IMR-90 (cell line): ENCODE results near the gene SPI1. TPM values are rescaled to one million over a fixed set of nuclear protein-coding genes. Genes with fewer than 3 reads are reported as not detected.

Experiments used
- ATAC-seq: fragments of 200-7000 bp; cut with Tn5 transposase; 2 replicates; pipeline ENCODE4 v1.9.1; 2020; ENCODE audit warnings: low read depth, mild to moderate bottlenecking, moderate library complexity
- BruUV-seq: library from RNA; stranded (reverse); fragments of 400-500 nt; replicated peaks from 2 replicates; lab custom pipeline; 2021; lab: Mats Ljungman, UMichigan
- CTCF ChIA-PET: fragments of 300-600 bp; formaldehyde crosslinking; extraction: SDS; loops from one replicate; lab custom pipeline; 2021; ENCODE audit warnings: antibody characterized with exemption; lab: Yijun Ruan, JAX
- POLR2A ChIA-PET: fragments of 300-600 bp; sonication (Branson Sonifier 250); formaldehyde crosslinking; loops from one replicate; lab custom pipeline; 2022; ENCODE audit warnings: antibody characterized with exemption; ENCODE audit not compliant: unreplicated experiment; lab: Charles Lee
- DNase-seq: peaks from one replicate; pipeline ENCODE4 v3.0.0; 2013
- H2AFZ ChIP-seq: replicated peaks from 2 replicates; pipeline ENCODE3; 2013; ENCODE audit warnings: low read length, mild to moderate bottlenecking; ENCODE audit not compliant: poor library complexity
- H2AK5ac ChIP-seq: 2 replicates; pipeline ENCODE4 v1.6.1; 2013; ENCODE audit warnings: low read depth, low read length, inconsistent platforms
- H2AK9ac ChIP-seq: replicated peaks from 2 replicates; pipeline ENCODE3; 2013; ENCODE audit warnings: mild to moderate bottlenecking, low read depth, low read length, moderate library complexity; ENCODE audit not compliant: poor library complexity
- H2BK120ac ChIP-seq: 2 replicates; pipeline ENCODE4 v1.6.1; 2013; ENCODE audit warnings: low read depth, low read length, inconsistent platforms
- H2BK15ac ChIP-seq: 3 replicates; pipeline ENCODE4 v1.6.1; 2013; ENCODE audit warnings: low read depth, low read length, inconsistent platforms
- H2BK20ac ChIP-seq: 2 replicates; pipeline ENCODE4 v1.6.1; 2013; ENCODE audit warnings: low read depth, mild to moderate bottlenecking, inconsistent platforms, low read length, moderate library complexity
- H2BK5ac ChIP-seq: 2 replicates; pipeline ENCODE4 v1.6.1; 2013; ENCODE audit warnings: mild to moderate bottlenecking, low read depth, low read length, inconsistent platforms; ENCODE audit not compliant: poor library complexity, severe bottlenecking
- H3K14ac ChIP-seq: replicated peaks from 2 replicates; pipeline ENCODE4 v1.6.1; 2013; ENCODE audit warnings: low read depth, low read length, inconsistent platforms
- H3K18ac ChIP-seq: 2 replicates; pipeline ENCODE4 v1.6.1; 2013; ENCODE audit warnings: low read depth, low read length, control low read depth
- H3K23ac ChIP-seq: 2 replicates; pipeline ENCODE4 v1.6.1; 2013; ENCODE audit warnings: low read depth, low read length, inconsistent platforms
- H3K27ac ChIP-seq: 2 replicates; pipeline ENCODE4 v1.5.1; 2013; ENCODE audit warnings: mild to moderate bottlenecking, control low read depth, low read length; ENCODE audit not compliant: insufficient read depth
- H3K27me3 ChIP-seq: 2 replicates; pipeline ENCODE4 v1.6.1; 2013; ENCODE audit warnings: low read length; ENCODE audit not compliant: control insufficient read depth, insufficient read depth
- H3K36me3 ChIP-seq: 2 replicates; pipeline ENCODE4 v1.6.1; 2013; ENCODE audit warnings: low read length, mixed read lengths; ENCODE audit not compliant: control insufficient read depth, insufficient read depth
- H3K4ac ChIP-seq: 2 replicates; pipeline ENCODE4 v1.6.1; 2013; ENCODE audit warnings: low read depth, low read length, inconsistent platforms
- H3K4me1 ChIP-seq: 2 replicates; pipeline ENCODE4 v1.6.1; 2013; ENCODE audit warnings: low read length, mixed read lengths; ENCODE audit not compliant: control insufficient read depth, insufficient read depth
- H3K4me2 ChIP-seq: 2 replicates; pipeline ENCODE4 v1.6.1; 2013; ENCODE audit warnings: low read depth, mild to moderate bottlenecking, control low read depth, low read length, moderate library complexity
- H3K4me3 ChIP-seq: 2 replicates; pipeline ENCODE4 v1.5.1; 2013; ENCODE audit warnings: low read depth, mild to moderate bottlenecking, control low read depth, low read length, moderate library complexity; ENCODE audit not compliant: insufficient read depth
- H3K56ac ChIP-seq: 2 replicates; pipeline ENCODE4 v1.6.1; 2013; ENCODE audit warnings: low read length, inconsistent platforms; ENCODE audit not compliant: insufficient read depth; ENCODE audit errors: extremely low read depth
- H3K79me1 ChIP-seq, 2 experiments: 2 replicates each; pipeline ENCODE4 v1.6.1; 2013; ENCODE audit warnings: low read length in 2 of 2, inconsistent platforms in 1 of 2, low read depth in 1 of 2
- H3K9ac ChIP-seq: 2 replicates; pipeline ENCODE4 v1.6.1; 2013; ENCODE audit warnings: low read depth, low read length, control low read depth
- H3K9me1 ChIP-seq: 2 replicates; pipeline ENCODE4 v1.6.1; 2013; ENCODE audit warnings: low read length, inconsistent platforms; ENCODE audit not compliant: insufficient read depth
- H3K9me3 ChIP-seq: 2 replicates; pipeline ENCODE4 v1.6.1; 2013; ENCODE audit warnings: low read length; ENCODE audit not compliant: control insufficient read depth, insufficient read depth
- H4K20me1 ChIP-seq: 2 replicates; pipeline ENCODE4 v1.6.1; 2013; ENCODE audit warnings: low read length, inconsistent platforms; ENCODE audit not compliant: insufficient read depth
- H4K5ac ChIP-seq: 2 replicates; pipeline ENCODE4 v1.6.1; 2013; ENCODE audit warnings: mild to moderate bottlenecking, low read depth, low read length, control low read depth
- H4K8ac ChIP-seq, 2 experiments: 2 replicates each; pipeline ENCODE4 v1.6.1; 2013; ENCODE audit warnings: low read depth in 2 of 2, low read length in 2 of 2, control low read depth in 1 of 2, inconsistent platforms in 1 of 2
- H4K91ac ChIP-seq: 2 replicates; pipeline ENCODE4 v1.6.1; 2013; ENCODE audit warnings: low read depth, low read length, inconsistent platforms; ENCODE audit not compliant: insufficient read depth
- BHLHE40 ChIP-seq: fragments of 150-350 bp; IDR thresholded peaks from 2 replicates; pipeline ENCODE4 v1.6.1; 2016; ENCODE audit warnings: mild to moderate bottlenecking, low read depth, low read length
- CEBPB ChIP-seq: IDR thresholded peaks from 2 replicates; pipeline ENCODE4 v1.6.1; 2012; ENCODE audit warnings: low read depth, low read length, improper control_type of control experiment
- CHD1 ChIP-seq: IDR thresholded peaks from 2 replicates; pipeline ENCODE4 v1.6.1; 2012; ENCODE audit warnings: low read depth, low read length, improper control_type of control experiment
- CTCF ChIP-seq: conservative IDR thresholded peaks from 2 replicates; pipeline ENCODE4 v1.5.1; 2012; ENCODE audit warnings: mild to moderate bottlenecking, low read depth, low read length, improper control_type of control experiment
- ELK1 ChIP-seq: fragments of 150-350 bp; IDR thresholded peaks from 2 replicates; pipeline ENCODE4 v1.6.1; 2016; ENCODE audit warnings: low read depth, mild to moderate bottlenecking, low read length, moderate library complexity, borderline replicate concordance
- FOS ChIP-seq: fragments of 150-350 bp; IDR thresholded peaks from 2 replicates; pipeline ENCODE4 v1.6.1; 2016; ENCODE audit warnings: low read depth, low read length
- MAFK ChIP-seq: IDR thresholded peaks from 2 replicates; pipeline ENCODE4 v1.6.1; 2012; ENCODE audit warnings: low read depth, low read length, improper control_type of control experiment
- MAZ ChIP-seq: IDR thresholded peaks from 2 replicates; pipeline ENCODE4 v1.6.1; 2012; ENCODE audit warnings: low read depth, mild to moderate bottlenecking, low read length, improper control_type of control experiment, moderate library complexity, borderline replicate concordance
- MXI1 ChIP-seq: IDR thresholded peaks from 2 replicates; pipeline ENCODE4 v1.6.1; 2012; ENCODE audit warnings: low read depth, mild to moderate bottlenecking, low read length, moderate library complexity, borderline replicate concordance
- NFE2L2 ChIP-seq: fragments of 150-350 bp; IDR thresholded peaks from 2 replicates; pipeline ENCODE4 v1.6.1; 2016; ENCODE audit warnings: low read depth, mild to moderate bottlenecking, low read length
- POLR2A ChIP-seq: IDR thresholded peaks from 2 replicates; pipeline ENCODE4 v1.6.1; 2012; ENCODE audit warnings: mild to moderate bottlenecking, low read depth, low read length
- RAD21 ChIP-seq: IDR thresholded peaks from 2 replicates; pipeline ENCODE4 v1.6.1; 2012; ENCODE audit warnings: low read length, improper control_type of control experiment
- RCOR1 ChIP-seq: IDR thresholded peaks from 2 replicates; pipeline ENCODE4 v1.6.1; 2012; ENCODE audit warnings: mild to moderate bottlenecking, low read length, improper control_type of control experiment; ENCODE audit not compliant: insufficient replicate concordance
- RFX5 ChIP-seq: IDR thresholded peaks from 2 replicates; pipeline ENCODE4 v1.8.0; 2012; ENCODE audit warnings: low read depth, mild to moderate bottlenecking, low read length, moderate library complexity
- SMC3 ChIP-seq: fragments of 150-350 bp; IDR thresholded peaks from 2 replicates; pipeline ENCODE4 v1.6.1; 2016; ENCODE audit warnings: low read depth, mild to moderate bottlenecking, antibody characterized with exemption, low read length, moderate library complexity
- USF2 ChIP-seq: fragments of 150-350 bp; IDR thresholded peaks from 2 replicates; pipeline ENCODE4 v1.6.1; 2017; ENCODE audit warnings: mild to moderate bottlenecking, antibody characterized with exemption, low read length, low read depth
- WGBS, 2 experiments: methylation state at CpG; one replicate each; pipeline versions ENCODE4 v1.1.5 to v1.1.7; 2013; ENCODE audit warnings: missing lambda C conversion rate in 2 of 2; ENCODE audit not compliant: insufficient read length in 1 of 2; ENCODE audit errors: extremely low coverage in 2 of 2; 5-methylcytosine and 5-hydroxymethylcytosine counted together
- dilution Hi-C: fragments of 300-500 bp; cut with HindIII; formaldehyde crosslinking; loops from one replicate; pipeline ENCODE4 v1.14.3; 2018; ENCODE audit warnings: low sequenced_read_pairs; ENCODE audit not compliant: unreplicated experiment
- in situ Hi-C: fragments of 300-500 bp; cut with MboI; formaldehyde crosslinking; loops from 3 replicates; pipeline ENCODE4 v1.14.3; 2019; ENCODE audit warnings: low sequenced_read_pairs, inconsistent platforms, mixed read lengths
- intact Hi-C: fragments of 100-400 bp; cut with micrococcal nuclease; formaldehyde crosslinking; loops from 2 replicates; pipeline ENCODE4 v1.10.0; 2022
- polyA plus RNA-seq, 3 experiments: library from polyadenylated mRNA; depleted of rRNA; stranded (reverse); fragments of >200 nt; gene quantifications; 2 replicates each; pipeline ENCODE4 v1.2.3, GENCODE V29; 2012; ENCODE audit warnings: low replicate concordance in 1 of 3
- total RNA-seq: library from RNA; depleted of rRNA; stranded (reverse); fragments of >200 nt; gene quantifications from 2 replicates; pipeline ENCODE4 v1.2.3, GENCODE V29; 2012

The SPI1 gene
- total and polyA plus RNA-seq, 2 of the 4 experiments (the other 2 are of a cell fraction), result not detected

GRCh38 chr11:47326198-47326597 is 52.1 kb downstream of the SPI1 start:
- Histone ChIP-seq H3K18ac (no peak overlapping the region), H3K4ac (no peak overlapping the region), H2AFZ (no peak overlapping the region), H3K27me3 (no peaks in the 10 kb centered on the region), H2BK20ac (no peak overlapping the region), H2BK5ac (no peak overlapping the region), H3K4me2 (no peak overlapping the region), H3K4me3 (no peak overlapping the region), H4K91ac (no peak overlapping the region), H3K27ac (no peak overlapping the region), H3K4me1 (0 out of 2 replicates have a peak, but pooled peaks cover 2% of the 10 kb centered on the region), H4K5ac (no peak overlapping the region), H2BK15ac (no peak overlapping the region), H3K56ac (no peak overlapping the region), H4K8ac (no peak overlapping the region), H3K79me1 (no peaks in the 10 kb centered on the region), H2AK5ac (no peak overlapping the region), H3K23ac (no peak overlapping the region), H3K9me3 (no peaks in the 10 kb centered on the region), H2BK120ac (no peak overlapping the region), H3K36me3 (peaks cover 50% of the 10 kb centered on the region), H2AK9ac (no peak overlapping the region), H3K9ac (no peak overlapping the region), H3K9me1 (0 out of 2 replicates have a peak, but pooled peaks cover 3% of the 10 kb centered on the region), H3K14ac (no peak overlapping the region), H4K20me1 (no peaks in the 10 kb centered on the region)
- intact Hi-C loops, result no loop called here
- ATAC-seq (no peak), DNase-seq (no peak)
- dilution Hi-C loops, result no loop called here
- BruUV-seq, result no TSS peak
- POLR2A ChIA-PET, result no interaction called here
- WGBS, 2 experiments, result no CpG with 5 or more reads among the region's 12 CpGs
- in situ Hi-C loops, result no loop called here
- TF ChIP-seq MXI1 (no peak), MAFK (no peak), ELK1 (no peak), MAZ (no peak), CTCF (no peak), USF2 (no peak), NFE2L2 (no peak), CEBPB (no peak), RFX5 (no peak), RAD21 (no peak), FOS (no peak), BHLHE40 (no peak), RCOR1 (no peak), POLR2A (no peak), SMC3 (no peak), CHD1 (no peak)
- CTCF ChIA-PET, result no interaction called here
